ENCODE data around the gene PRODH.
"Not testable (repeated sequence)": the region's sequence is repeated elsewhere in the genome, so short reads cannot be mapped to it uniquely, and the experiment has no call there.

PRODH gene

DNA sequence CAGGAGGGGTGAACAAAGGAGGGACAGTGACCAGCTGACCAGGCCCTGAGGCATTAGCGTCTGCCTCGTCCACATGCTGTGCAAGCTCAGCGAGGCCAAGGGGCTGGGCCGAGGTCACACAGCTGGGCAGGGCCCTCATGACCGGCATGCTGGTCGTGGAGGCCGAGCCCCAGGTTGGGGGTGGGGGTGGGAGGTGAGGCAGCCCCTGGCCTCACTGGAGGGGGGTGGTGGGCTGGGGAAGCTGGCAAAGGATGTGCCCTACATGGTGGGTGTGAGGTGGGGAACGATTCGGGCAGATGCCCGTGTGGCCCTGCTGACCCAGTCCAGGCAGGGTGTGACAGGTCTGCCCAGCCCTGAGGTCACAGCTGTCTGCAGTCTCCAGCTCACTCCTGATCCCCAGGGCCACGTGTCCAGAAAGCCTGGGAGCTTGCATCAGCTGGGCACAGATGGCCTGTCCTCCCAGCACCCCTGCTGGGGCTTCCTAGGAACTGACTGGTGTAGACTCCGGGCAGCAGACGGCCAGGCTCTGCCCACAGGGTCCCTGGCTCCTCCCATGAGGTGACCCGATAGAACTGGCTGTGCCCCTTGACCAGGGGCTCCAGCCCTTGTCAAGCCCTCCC, 31.4 kb upstream of the PRODH start:
- not testable (repeated sequence) for H3K23ac ChIP-seq (ENCODE audit: low read length in 2 of 2); H2BK120ac ChIP-seq (ENCODE audit: low read depth, low read length); H4K91ac ChIP-seq (ENCODE audit: low read length); H3K9ac ChIP-seq (ENCODE audit: low read length); H3K9me3 ChIP-seq (ENCODE audit: control insufficient read depth, low read length); H3K4me3 ChIP-seq (ENCODE audit: insufficient read depth in 1 of 2, low read depth in 1 of 2, low read length in 2 of 2); H3K79me1 ChIP-seq (replicated peaks; ENCODE audit: low read length, poor library complexity, severe bottlenecking); H2AK5ac ChIP-seq (ENCODE audit: low read length, severe bottlenecking); H3K18ac ChIP-seq (ENCODE audit: low read depth in 1 of 2, low read length in 2 of 2); H3K4me1 ChIP-seq (ENCODE audit: control insufficient read depth, insufficient read depth, low read depth, low read length); H3K4me2 ChIP-seq (ENCODE audit: low read length, poor library complexity, severe bottlenecking); H2AFZ ChIP-seq (ENCODE audit: low read depth, low read length); H2BK15ac ChIP-seq (ENCODE audit: low read depth, poor library complexity, severe bottlenecking); H2BK12ac ChIP-seq (ENCODE audit: low read length in 2 of 2); H3K14ac ChIP-seq (ENCODE audit: low read length in 2 of 2); H4K8ac ChIP-seq (ENCODE audit: low read length); H3K27ac ChIP-seq (ENCODE audit: low read length, poor library complexity, severe bottlenecking); H3K36me3 ChIP-seq (ENCODE audit: control insufficient read depth in 1 of 2, insufficient read depth in 2 of 2, low read depth in 1 of 2, low read length in 2 of 2); H3K4ac ChIP-seq (ENCODE audit: low read depth in 1 of 2, low read length in 2 of 2); H2BK5ac ChIP-seq (ENCODE audit: low read depth, low read length, poor library complexity, severe bottlenecking)
- DNase-seq, result peak; percentile 22
- peaks cover 21 to 24% of the 10 kb centered on the region in 2 experiments for H3K27me3 ChIP-seq (ENCODE audit: control insufficient read depth in 1 of 2, insufficient read depth in 1 of 2, low read length in 2 of 2)
- WGBS, result 78% methylated on average over 14 of the region's 14 CpGs

DNA sequence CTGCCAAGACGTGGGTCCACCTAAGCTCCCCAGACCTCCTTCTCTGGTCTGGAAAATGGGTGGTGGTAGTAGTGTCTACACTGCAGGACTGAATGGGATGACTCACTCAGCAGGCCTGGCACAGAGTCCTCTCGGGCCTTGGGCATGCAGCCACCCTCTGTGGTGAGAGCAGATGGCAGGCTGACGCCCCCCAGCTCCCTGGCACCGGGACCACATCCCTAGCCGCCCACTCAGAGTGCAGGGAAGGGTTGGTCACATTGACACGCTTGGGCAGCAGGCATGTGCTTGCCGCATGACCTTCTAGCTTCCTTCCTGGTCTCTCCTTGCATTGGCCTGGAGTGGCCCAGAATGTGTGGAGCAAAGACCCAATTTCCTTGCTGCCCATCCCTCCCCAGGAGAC, 30.7 kb upstream of the PRODH start:
- H4K8ac ChIP-seq (ENCODE audit: low read length), result no peak overlapping the region
- no peaks in the 10 kb centered on the region for H3K9me3 ChIP-seq (ENCODE audit: control insufficient read depth, low read length)
- no peaks in the 10 kb centered on the region for H3K36me3 ChIP-seq (ENCODE audit: control insufficient read depth in 1 of 2, insufficient read depth in 2 of 2, low read depth in 1 of 2, low read length in 2 of 2)
- H2AK5ac ChIP-seq (ENCODE audit: low read length, severe bottlenecking), result no peak overlapping the region
- H2BK12ac ChIP-seq (ENCODE audit: low read length in 2 of 2), result no peak overlapping the region
- no peak overlapping the region for H3K18ac ChIP-seq (ENCODE audit: low read depth in 1 of 2, low read length in 2 of 2)
- H3K4me1 ChIP-seq (ENCODE audit: control insufficient read depth, insufficient read depth, low read depth, low read length), result peaks cover 10% of the 10 kb centered on the region
- no peaks in the 10 kb centered on the region for H3K79me1 ChIP-seq (replicated peaks; ENCODE audit: low read length, poor library complexity, severe bottlenecking)
- H3K14ac ChIP-seq (ENCODE audit: low read length in 2 of 2), result no peak overlapping the region
- no peak overlapping the region for H4K91ac ChIP-seq (ENCODE audit: low read length)
- H2BK5ac ChIP-seq (ENCODE audit: low read depth, low read length, poor library complexity, severe bottlenecking), result no peak overlapping the region
- H3K4ac ChIP-seq (ENCODE audit: low read depth in 1 of 2, low read length in 2 of 2), result no peak overlapping the region
- DNase-seq, result no peak
- 64% methylated on average over 7 of the region's 7 CpGs for WGBS
- H2BK120ac ChIP-seq (ENCODE audit: low read depth, low read length), result no peak overlapping the region
- H3K23ac ChIP-seq (ENCODE audit: low read length in 2 of 2), result no peak overlapping the region
- no peak overlapping the region for H3K9ac ChIP-seq (ENCODE audit: low read length)
- H3K27ac ChIP-seq (ENCODE audit: low read length, poor library complexity, severe bottlenecking), result no peak overlapping the region
- peaks cover 21% of the 10 kb centered on the region in 2 experiments for H3K27me3 ChIP-seq (ENCODE audit: control insufficient read depth in 1 of 2, insufficient read depth in 1 of 2, low read length in 2 of 2)
- no peak overlapping the region for H2BK15ac ChIP-seq (ENCODE audit: low read depth, poor library complexity, severe bottlenecking)
- H3K4me2 ChIP-seq (ENCODE audit: low read length, poor library complexity, severe bottlenecking), result no peak overlapping the region
- no peak overlapping the region for H3K4me3 ChIP-seq (ENCODE audit: insufficient read depth in 1 of 2, low read depth in 1 of 2, low read length in 2 of 2)
- H2AFZ ChIP-seq (ENCODE audit: low read depth, low read length), result no peak overlapping the region

DNA sequence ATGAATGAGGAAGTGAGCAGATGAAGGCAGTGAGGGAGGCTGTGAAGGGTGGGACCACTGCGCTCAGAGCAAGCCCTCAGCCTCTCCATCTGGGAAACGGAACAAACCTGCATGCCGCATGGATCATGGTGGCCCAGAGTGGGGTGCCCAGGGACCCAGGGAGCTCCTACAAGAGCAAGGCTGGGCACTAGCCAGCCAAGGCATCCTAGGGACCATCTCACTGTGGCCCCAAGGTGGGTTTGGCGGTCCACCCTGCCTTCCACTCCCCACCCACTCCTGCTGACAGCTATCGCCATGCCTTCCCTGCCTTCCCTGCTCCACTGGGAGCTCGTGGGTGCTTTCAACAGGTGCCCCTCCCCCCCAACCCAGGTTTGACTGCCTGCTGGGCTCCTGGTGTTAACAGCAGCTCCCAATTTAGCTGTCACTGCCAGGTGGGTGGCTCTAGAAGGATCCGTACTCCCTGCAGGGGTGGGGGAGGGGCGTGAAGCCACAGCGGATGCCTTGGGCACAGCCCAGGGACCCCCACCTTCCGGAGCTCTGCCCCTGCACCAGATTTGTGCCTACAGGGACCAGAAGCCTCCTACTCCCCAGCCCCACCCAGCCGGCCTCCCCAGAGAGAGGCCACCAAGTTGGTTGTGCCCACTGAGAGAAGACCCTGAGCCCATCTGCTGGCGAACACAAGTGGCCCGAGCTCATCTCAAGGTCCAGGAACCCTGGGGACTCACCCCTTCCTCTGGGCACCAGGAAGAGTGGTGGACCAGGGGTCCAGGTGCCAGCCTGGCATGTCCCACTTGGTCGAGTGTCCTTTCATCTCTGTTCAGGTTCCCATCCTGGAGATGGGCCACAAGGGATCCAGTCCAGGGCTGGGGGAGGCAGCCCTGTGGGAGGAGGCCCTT, 29.7 kb upstream of the PRODH start:
- no peak overlapping the region for H3K18ac ChIP-seq (ENCODE audit: low read depth in 1 of 2, low read length in 2 of 2)
- H4K91ac ChIP-seq (ENCODE audit: low read length), result no peak overlapping the region
- H3K27me3 ChIP-seq (ENCODE audit: control insufficient read depth in 1 of 2, insufficient read depth in 1 of 2, low read length in 2 of 2), result peaks cover 12% of the 10 kb centered on the region in 2 experiments
- WGBS, result 73% methylated on average over 14 of the region's 14 CpGs
- peaks cover 4% of the 10 kb centered on the region for H3K4me1 ChIP-seq (ENCODE audit: control insufficient read depth, insufficient read depth, low read depth, low read length)
- H2BK15ac ChIP-seq (ENCODE audit: low read depth, poor library complexity, severe bottlenecking), result no peak overlapping the region
- H3K4me2 ChIP-seq (ENCODE audit: low read length, poor library complexity, severe bottlenecking), result no peak overlapping the region
- H2BK12ac ChIP-seq (ENCODE audit: low read length in 2 of 2), result no peak overlapping the region
- no peak overlapping the region for H3K14ac ChIP-seq (ENCODE audit: low read length in 2 of 2)
- H3K9ac ChIP-seq (ENCODE audit: low read length), result no peak overlapping the region
- H3K27ac ChIP-seq (ENCODE audit: low read length, poor library complexity, severe bottlenecking), result no peak overlapping the region
- no peak overlapping the region for H2BK5ac ChIP-seq (ENCODE audit: low read depth, low read length, poor library complexity, severe bottlenecking)
- H4K8ac ChIP-seq (ENCODE audit: low read length), result no peak overlapping the region
- no peak for DNase-seq
- no peaks in the 10 kb centered on the region for H3K36me3 ChIP-seq (ENCODE audit: control insufficient read depth in 1 of 2, insufficient read depth in 2 of 2, low read depth in 1 of 2, low read length in 2 of 2)
- no peak overlapping the region for H2AFZ ChIP-seq (ENCODE audit: low read depth, low read length)
- no peak overlapping the region for H2AK5ac ChIP-seq (ENCODE audit: low read length, severe bottlenecking)
- no peak overlapping the region for H2BK120ac ChIP-seq (ENCODE audit: low read depth, low read length)
- H3K4ac ChIP-seq (ENCODE audit: low read depth in 1 of 2, low read length in 2 of 2), result no peak overlapping the region
- no peaks in the 10 kb centered on the region for H3K9me3 ChIP-seq (ENCODE audit: control insufficient read depth, low read length)
- H3K23ac ChIP-seq (ENCODE audit: low read length in 2 of 2), result no peak overlapping the region
- no peak overlapping the region for H3K4me3 ChIP-seq (ENCODE audit: insufficient read depth in 1 of 2, low read depth in 1 of 2, low read length in 2 of 2)
- no peaks in the 10 kb centered on the region for H3K79me1 ChIP-seq (replicated peaks; ENCODE audit: low read length, poor library complexity, severe bottlenecking)

DNA sequence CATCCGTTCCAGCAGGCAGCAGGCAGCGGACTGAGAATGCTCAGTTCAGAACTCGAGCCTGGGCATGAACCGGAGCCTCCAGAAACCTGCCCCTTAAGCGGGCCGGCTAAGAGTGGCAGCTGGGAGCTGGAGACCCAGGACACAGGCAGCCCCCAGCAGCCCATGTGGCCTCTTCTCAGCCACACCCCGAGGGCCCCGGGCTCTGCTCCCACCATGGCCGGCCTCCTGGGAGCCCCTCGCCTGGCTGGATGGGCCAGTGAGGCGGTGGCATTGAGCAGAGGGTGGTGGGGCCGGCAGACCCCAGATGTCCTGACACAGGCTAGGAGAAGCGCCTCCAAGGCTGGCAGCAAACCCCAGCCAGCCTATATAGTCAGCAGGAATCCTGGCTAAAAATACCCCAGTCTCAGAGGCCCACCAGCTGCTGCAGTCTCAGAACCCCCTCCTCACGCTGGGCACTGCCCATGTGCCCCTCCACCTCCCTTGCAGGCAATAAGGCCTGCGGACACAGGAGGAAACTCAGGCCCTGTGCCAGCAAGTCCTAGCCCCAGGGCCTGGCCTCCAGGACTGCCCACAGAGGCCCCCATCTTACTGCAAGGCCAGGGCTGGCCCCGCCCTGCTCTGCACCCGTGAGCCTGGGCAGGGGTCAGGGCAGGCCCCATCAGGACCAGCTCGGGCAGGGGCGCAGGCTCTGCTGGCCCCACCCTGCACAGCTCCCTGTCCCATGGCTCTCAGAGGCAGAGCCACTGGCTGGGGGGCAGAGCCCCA, 28.6 kb upstream of the PRODH start:
- not testable (repeated sequence) for H4K8ac ChIP-seq (ENCODE audit: low read length); H3K23ac ChIP-seq (ENCODE audit: low read length in 2 of 2); H2AK5ac ChIP-seq (ENCODE audit: low read length, severe bottlenecking); H3K4ac ChIP-seq (ENCODE audit: low read depth in 1 of 2, low read length in 2 of 2); H4K91ac ChIP-seq (ENCODE audit: low read length); H2AFZ ChIP-seq (ENCODE audit: low read depth, low read length); H3K9ac ChIP-seq (ENCODE audit: low read length); H3K4me2 ChIP-seq (ENCODE audit: low read length, poor library complexity, severe bottlenecking); H3K4me3 ChIP-seq (ENCODE audit: insufficient read depth in 1 of 2, low read depth in 1 of 2, low read length in 2 of 2); H3K79me1 ChIP-seq (replicated peaks; ENCODE audit: low read length, poor library complexity, severe bottlenecking); H3K14ac ChIP-seq (ENCODE audit: low read length in 2 of 2); H3K4me1 ChIP-seq (ENCODE audit: control insufficient read depth, insufficient read depth, low read depth, low read length); H3K27ac ChIP-seq (ENCODE audit: low read length, poor library complexity, severe bottlenecking); H2BK12ac ChIP-seq (ENCODE audit: low read length in 2 of 2); H2BK5ac ChIP-seq (ENCODE audit: low read depth, low read length, poor library complexity, severe bottlenecking); H3K9me3 ChIP-seq (ENCODE audit: control insufficient read depth, low read length); DNase-seq; H2BK120ac ChIP-seq (ENCODE audit: low read depth, low read length); H3K18ac ChIP-seq (ENCODE audit: low read depth in 1 of 2, low read length in 2 of 2); H3K36me3 ChIP-seq (ENCODE audit: control insufficient read depth in 1 of 2, insufficient read depth in 2 of 2, low read depth in 1 of 2, low read length in 2 of 2); H2BK15ac ChIP-seq (ENCODE audit: low read depth, poor library complexity, severe bottlenecking)
- WGBS, result 83% methylated on average over 17 of the region's 19 CpGs
- peaks cover 10% of the 10 kb centered on the region in 2 experiments for H3K27me3 ChIP-seq (ENCODE audit: control insufficient read depth in 1 of 2, insufficient read depth in 1 of 2, low read length in 2 of 2)

Data from mesenchymal stem cell (in vitro differentiated cells and primary cell).